Prostate gland (tissue), 2 donors: ENCODE results near the gene SPRY2.

ENCODE experiments used
- CTCF ChIP-seq, 4 experiments: fragments of 200-600 bp in 2 of 4; fragments of 450-650 bp in 2 of 4; sonication (generic) in 2 of 4; IDR thresholded peaks; 1 replicate in 3 of 4; 2 replicates in 1 of 4; pipeline ENCODE4 v1.5.1; 2016 to 2019; ENCODE audit warnings: antibody characterized with exemption in 4 of 4, mild to moderate bottlenecking in 2 of 4, moderate library complexity in 2 of 4
- POLR2A ChIP-seq: fragments of 450-650 bp; IDR thresholded peaks from one replicate; pipeline ENCODE4 v1.6.1; 2016; ENCODE audit warnings: antibody characterized with exemption, mild to moderate bottlenecking

GRCh38 chr13:80367473-80367872 is 26.5 kb upstream of the SPRY2 start:
- TF ChIP-seq CTCF (IDR thresholded peaks at IDR 0.05) (no peak), POLR2A (no peak)
